D341Med (cell line): ENCODE data around the gene STARD13.

Source experiments
- DNase-seq: peaks from one replicate; pipeline ENCODE4 v3.0.0; 2012; ENCODE audit warnings: low spot score

The STARD13 gene

GRCh38 chr13:33277946-33278345 lies 7.6 kb downstream of the STARD13 start:
- no peak for DNase-seq

GRCh38 chr13:33277037-33277740 lies 8.4 kb downstream of the STARD13 start:
- DNase-seq, result no peak

GRCh38 chr13:33276570-33276969 lies 9.0 kb downstream of the STARD13 start:
- no peak for DNase-seq

GRCh38 chr13:33275916-33276315 lies 9.6 kb downstream of the STARD13 start:
- no peak for DNase-seq

- no peak for DNase-seq
Observed at GRCh38 chr13:33274264-33274663, 11.3 kb downstream of the STARD13 start.

- no peak for DNase-seq
Observed at GRCh38 chr13:33272531-33273124, 12.9 kb downstream of the STARD13 start.

- DNase-seq, result no peak
Observed at GRCh38 chr13:33271759-33272158, 13.8 kb downstream of the STARD13 start.

- no peak for DNase-seq
Observed at GRCh38 chr13:33270895-33271538, 14.5 kb downstream of the STARD13 start.

GRCh38 chr13:33265607-33266006 lies 19.9 kb downstream of the STARD13 start:
- no peak for DNase-seq

- DNase-seq, result no peak
Observed at GRCh38 chr13:33265133-33265532, 20.4 kb downstream of the STARD13 start.

GRCh38 chr13:33264620-33264978 lies 21.0 kb downstream of the STARD13 start:
- no peak for DNase-seq

GRCh38 chr13:33263976-33264619 lies 21.5 kb downstream of the STARD13 start:
- no peak for DNase-seq

- no peak for DNase-seq
Observed at GRCh38 chr13:33263484-33263883, 22.1 kb downstream of the STARD13 start.

- no peak for DNase-seq
Observed at GRCh38 chr13:33262997-33263396, 22.6 kb downstream of the STARD13 start.

- no peak for DNase-seq
Observed at GRCh38 chr13:33262594-33262993, 23.0 kb downstream of the STARD13 start.

- DNase-seq, result no peak
Observed at GRCh38 chr13:33262062-33262487, 23.5 kb downstream of the STARD13 start.

- no peak for DNase-seq
Observed at GRCh38 chr13:33261387-33262061, 24.0 kb downstream of the STARD13 start.

GRCh38 chr13:33260168-33261098 lies 25.1 kb downstream of the STARD13 start:
- DNase-seq, result no peak

GRCh38 chr13:33259296-33259695 lies 26.3 kb downstream of the STARD13 start:
- no peak for DNase-seq

GRCh38 chr13:33258808-33259193 lies 26.8 kb downstream of the STARD13 start:
- DNase-seq, result no peak
